Ureter (tissue), 1 donor: ENCODE results near the gene MADCAM1. TPM values are rescaled to one million over a fixed set of nuclear protein-coding genes. Genes with fewer than 3 reads are reported as not detected.

Experiments
- total RNA-seq: library from RNA; stranded (reverse); gene quantifications from one replicate; pipeline ENCODE4 v1.2.4, GENCODE V29; 2023
- donor health status: DM: yes; HTN: yes; CAD: no.

Gene MADCAM1
- total RNA-seq, 1 donor from 2014 or later, result 0.49 TPM

Other genes with a start within 250 kb of the MADCAM1 start
- gene PLPP2, start 205.1 kb upstream of the MADCAM1 start, total RNA-seq, result 64.5 TPM
- 37.9 TPM for gene MIER2, start 151.7 kb upstream of the MADCAM1 start, total RNA-seq
- 1.1 TPM for gene C2CD4C, start 87.3 kb upstream of the MADCAM1 start, total RNA-seq
- 27.6 TPM for gene SHC2, start 35.5 kb upstream of the MADCAM1 start, total RNA-seq
- 11.2 TPM for gene TPGS1, start 11.0 kb downstream of the MADCAM1 start, total RNA-seq
- gene CDC34, start 35.3 kb downstream of the MADCAM1 start, total RNA-seq, result 30.8 TPM
- 0.83 TPM for gene GZMM, start 47.6 kb downstream of the MADCAM1 start, total RNA-seq
- gene BSG, start 76.1 kb downstream of the MADCAM1 start, total RNA-seq, result 273 TPM
- gene HCN2, start 93.4 kb downstream of the MADCAM1 start, total RNA-seq, result not detected
- gene POLRMT, start 137.1 kb downstream of the MADCAM1 start, total RNA-seq, result 56.4 TPM
- 0.29 TPM for gene FGF22, start 143.4 kb downstream of the MADCAM1 start, total RNA-seq
- gene RNF126, start 166.7 kb downstream of the MADCAM1 start, total RNA-seq, result 54.5 TPM
- 29.8 TPM for gene FSTL3, start 179.9 kb downstream of the MADCAM1 start, total RNA-seq
- gene PRSS57, start 199.0 kb downstream of the MADCAM1 start, total RNA-seq, result not detected
- 26.0 TPM for gene PALM, start 212.4 kb downstream of the MADCAM1 start, total RNA-seq